A549 (cell line): Measurements from ENCODE around the gene FAT4. TPM values are rescaled to one million over a fixed set of nuclear protein-coding genes. Genes with fewer than 3 reads are reported as not detected.

ENCODE experiments used
- ATAC-seq, 2 experiments: fragments of 200-7000 bp in 1 of 2; fragments of >200 bp in 1 of 2; cut with Nextera tagmentation in 1 of 2; cut with Tn5 transposase in 1 of 2; 3 replicates each; pipeline versions ENCODE4 v1.8.0 to v1.9.1; 2018 to 2020; ENCODE audit warnings: mild to moderate bottlenecking in 1 of 2, moderate library complexity in 1 of 2
- CTCF ChIA-PET: fragments of 300-600 bp; sonication (Branson Sonifier 250); formaldehyde crosslinking; extraction: SDS; loops from one replicate; lab custom pipeline; 2021; ENCODE audit warnings: antibody characterized with exemption, inconsistent platforms; lab: Yijun Ruan, JAX
- POLR2A ChIA-PET: fragments of 350-600 bp; formaldehyde crosslinking; extraction: SDS; loops from one replicate; lab custom pipeline; 2021; ENCODE audit warnings: antibody characterized with exemption, inconsistent platforms; lab: Yijun Ruan, JAX
- DNase-seq, 2 experiments: peaks; one replicate each; pipeline versions ENCODE4 v3.0.0 to v3.0.0-alpha.2; 2011 to 2016; ENCODE audit warnings: low read depth in 1 of 2, low spot score in 1 of 2
- FAIRE-seq: peaks from 2 replicates; lab custom pipeline; 2011; peaks lifted over from hg19 to GRCh38; lab: Jason Lieb, UNC
- H3K27ac ChIP-seq, 2 experiments: fragments of >200 bp; sonication (Bioruptor Twin); formaldehyde crosslinking; 3 replicates each; pipeline ENCODE4 v1.5.1; 2016 to 2017
- H3K4me1 ChIP-seq: fragments of >200 bp; sonication (Bioruptor Twin); formaldehyde crosslinking; 3 replicates; pipeline ENCODE4 v1.6.1; 2016
- H3K4me2 ChIP-seq: fragments of >200 bp; sonication (Bioruptor Twin); formaldehyde crosslinking; 3 replicates; pipeline ENCODE4 v1.6.1; 2016
- H3K4me3 ChIP-seq: fragments of >200 bp; sonication (Bioruptor Twin); formaldehyde crosslinking; 3 replicates; pipeline ENCODE4 v1.5.1; 2016
- H3K9me3 ChIP-seq: fragments of >200 bp; sonication (Bioruptor Twin); formaldehyde crosslinking; 3 replicates; pipeline ENCODE4 v1.6.1; 2016
- BHLHE40 ChIP-seq: IDR thresholded peaks from 2 replicates; pipeline ENCODE4 v1.6.1; 2012; ENCODE audit warnings: low read depth, low read length, inconsistent platforms
- CBX2 ChIP-seq: fragments of 200-600 bp; sonication (generic); IDR thresholded peaks from 2 replicates; pipeline ENCODE4 v1.6.1; 2016; ENCODE audit warnings: low read depth, mild to moderate bottlenecking, borderline replicate concordance
- CHD2 ChIP-seq: fragments of 150-350 bp; IDR thresholded peaks from 2 replicates; pipeline ENCODE4 v1.6.1; 2014; ENCODE audit warnings: low read length; ENCODE audit not compliant: partially characterized antibody
- ESRRA ChIP-seq: fragments of 150-350 bp; IDR thresholded peaks from 2 replicates; pipeline ENCODE4 v1.6.1; 2014; ENCODE audit warnings: mild to moderate bottlenecking, low read length, borderline replicate concordance
- FOXS1 ChIP-seq: fragments of 250-450 bp; sonication (Bioruptor Pico); IDR thresholded peaks from 2 replicates; pipeline ENCODE4 v1.5.0; 2020; ENCODE audit warnings: mild to moderate bottlenecking, moderate library complexity
- GATA3 ChIP-seq: IDR thresholded peaks from 2 replicates; pipeline ENCODE4 v1.6.1; 2012; ENCODE audit warnings: borderline replicate concordance
- HDAC2 ChIP-seq: fragments of 200-600 bp; sonication (generic); IDR thresholded peaks from 2 replicates; pipeline ENCODE4 v1.6.1; 2016
- HOXA7 ChIP-seq: fragments of 250-450 bp; sonication (Bioruptor Pico); IDR thresholded peaks from 2 replicates; pipeline ENCODE4 v1.5.0; 2020; ENCODE audit warnings: mild to moderate bottlenecking, moderate library complexity
- JUNB ChIP-seq: fragments of >200 bp; sonication (Bioruptor Twin); formaldehyde crosslinking; IDR thresholded peaks from 2 replicates; pipeline ENCODE4 v1.6.1; 2016
- KDM1A ChIP-seq: fragments of 200-600 bp; sonication (generic); IDR thresholded peaks from 2 replicates; pipeline ENCODE4 v1.6.1; 2016; ENCODE audit warnings: low read depth, mild to moderate bottlenecking
- KDM5A ChIP-seq: fragments of 200-600 bp; sonication (generic); IDR thresholded peaks from 2 replicates; pipeline ENCODE4 v1.6.1; 2016; ENCODE audit warnings: antibody characterized with exemption, mild to moderate bottlenecking
- MYC ChIP-seq: IDR thresholded peaks from 2 replicates; pipeline ENCODE4 v1.6.1; 2012; ENCODE audit warnings: mild to moderate bottlenecking, inconsistent platforms, low read length, improper control_type of control experiment, borderline replicate concordance
- NFE2L2 ChIP-seq: fragments of 150-350 bp; conservative IDR thresholded peaks from 2 replicates; pipeline ENCODE4 v1.6.1; 2014; ENCODE audit warnings: low read length
- POLR2A ChIP-seq: IDR thresholded peaks from 2 replicates; pipeline ENCODE4 v1.6.1; 2012; ENCODE audit warnings: mild to moderate bottlenecking, low read length
- RAD21 ChIP-seq, 2 experiments: fragments of >200 bp in 1 of 2; sonication (Bioruptor Twin) in 1 of 2; formaldehyde crosslinking in 1 of 2; IDR thresholded peaks in 1 of 2; conservative IDR thresholded peaks in 1 of 2; 2 replicates in 1 of 2; 3 replicates in 1 of 2; pipeline ENCODE4 v1.6.1; 2012 to 2018; ENCODE audit warnings: inconsistent platforms in 1 of 2
- RNF2 ChIP-seq: fragments of 200-600 bp; sonication (generic); IDR thresholded peaks from 2 replicates; pipeline ENCODE4 v1.6.1; 2016; ENCODE audit warnings: low read depth, mild to moderate bottlenecking, antibody characterized with exemption, moderate library complexity, borderline replicate concordance
- WGBS: methylation state at CpG from one replicate; pipeline ENCODE4 v1.1.6; 2017; ENCODE audit errors: missing lambda C conversion rate; 5-methylcytosine and 5-hydroxymethylcytosine counted together
- polyA plus RNA-seq, 4 experiments: library from polyadenylated mRNA; depleted of rRNA in 3 of 4; stranded (reverse); fragments of >200 nt; fragmentation: RNase III in 1 of 4; extraction: RNeasy Plus Mini Kit Qiagen cat#74134 plus additional on column Dnase treatment in 1 of 4; gene quantifications; 2 replicates in 3 of 4; 3 replicates in 1 of 4; pipeline ENCODE4 v1.2.3, GENCODE V29; 2011 to 2017
- TF ChIP-seq, protein P1 (sequence below): fragments of >200 bp; sonication (Bioruptor Twin); formaldehyde crosslinking; IDR thresholded peaks from 3 replicates; pipeline ENCODE4 v1.5.1; 2016
- TF ChIP-seq, protein P2 (sequence below): fragments of 200-600 bp; sonication (generic); IDR thresholded peaks from 2 replicates; pipeline ENCODE4 v1.6.1; 2016; ENCODE audit warnings: antibody characterized with exemption, mild to moderate bottlenecking, moderate library complexity
- TF ChIP-seq, protein P3 (sequence below): fragments of 450-650 bp; IDR thresholded peaks from 2 replicates; pipeline ENCODE4 v1.6.1; 2014; ENCODE audit warnings: antibody characterized with exemption
- TF ChIP-seq, protein P4 (sequence below): fragments of >200 bp; sonication (Bioruptor Twin); formaldehyde crosslinking; IDR thresholded peaks from 3 replicates; pipeline ENCODE4 v1.6.1; 2016
- TF ChIP-seq, protein P5 (sequence below): IDR thresholded peaks from 2 replicates; pipeline ENCODE4 v1.6.1; 2012; ENCODE audit warnings: low read depth, borderline replicate concordance

FAT4 gene
- polyA plus RNA-seq, 2 of the 4 experiments (the other 2 are of a cell fraction) = 0.32 to 1.1 TPM

DNA sequence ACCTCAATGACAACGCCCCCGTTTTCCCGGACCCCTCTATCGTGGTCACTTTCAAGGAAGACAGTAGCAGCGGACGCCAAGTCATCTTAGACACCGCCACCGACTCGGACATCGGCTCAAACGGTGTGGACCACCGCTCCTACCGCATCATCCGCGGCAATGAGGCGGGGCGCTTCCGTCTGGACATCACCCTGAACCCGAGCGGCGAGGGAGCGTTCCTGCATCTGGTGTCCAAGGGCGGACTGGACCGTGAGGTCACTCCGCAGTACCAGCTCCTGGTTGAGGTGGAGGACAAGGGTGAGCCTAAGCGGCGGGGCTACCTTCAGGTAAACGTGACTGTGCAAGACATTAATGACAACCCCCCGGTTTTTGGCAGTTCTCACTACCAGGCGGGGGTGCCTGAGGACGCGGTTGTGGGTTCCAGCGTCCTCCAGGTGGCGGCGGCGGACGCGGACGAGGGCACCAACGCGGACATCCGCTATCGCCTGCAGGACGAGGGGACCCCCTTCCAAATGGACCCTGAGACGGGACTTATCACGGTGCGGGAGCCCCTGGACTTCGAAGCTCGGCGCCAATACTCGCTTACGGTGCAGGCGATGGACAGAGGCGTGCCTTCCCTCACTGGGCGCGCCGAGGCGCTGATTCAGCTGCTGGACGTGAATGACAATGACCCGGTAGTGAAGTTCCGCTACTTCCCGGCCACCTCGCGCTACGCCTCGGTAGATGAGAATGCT is 2.2 kb downstream of the FAT4 start (continued):
- no peak for TF ChIP-seq BHLHE40
- no peak for TF ChIP-seq KDM5A
- TF ChIP-seq, all 56 proteins: peak for 5

DNA sequence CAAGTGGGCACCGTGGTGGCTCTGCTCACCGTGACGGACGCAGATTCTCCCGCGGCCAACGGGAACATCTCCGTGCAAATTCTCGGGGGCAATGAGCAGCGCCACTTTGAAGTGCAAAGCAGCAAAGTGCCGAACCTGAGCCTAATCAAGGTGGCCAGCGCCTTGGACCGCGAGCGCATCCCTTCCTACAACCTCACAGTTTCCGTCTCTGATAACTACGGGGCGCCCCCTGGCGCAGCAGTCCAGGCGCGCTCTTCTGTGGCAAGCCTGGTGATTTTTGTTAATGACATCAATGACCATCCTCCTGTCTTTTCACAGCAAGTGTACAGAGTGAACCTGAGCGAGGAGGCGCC is 2.7 kb downstream of the FAT4 start:
- peak overlapping the region; percentile 87 for H3K4me3 ChIP-seq
- H3K4me1 ChIP-seq = peaks cover 15% of the 10 kb centered on the region; the same call in 2 of the 3 replicates
- DNase-seq (peak; percentile 18 to 65), FAIRE-seq (no peak), ATAC-seq (peak; percentile 30 to 38; a peak in 5 of 6 replicates)
- H3K27ac ChIP-seq = peak overlapping the region; percentile 60 to 86
- WGBS = 14% methylated on average over 8 of the region's 23 CpGs
- ChIA-PET POLR2A (no interaction called here), CTCF (interaction anchor here (0.6 to 2.6 kb wide), 8 partner anchors 299 to 434 kb away, joined by 3 to 10 read pairs (median 4); no protein-coding TSS in a partner anchor)
- H3K9me3 ChIP-seq = no peaks in the 10 kb centered on the region
- H3K4me2 ChIP-seq = peak overlapping the region; percentile 94
- no peak for TF ChIP-seq MYC
- TF ChIP-seq, protein P1, sequence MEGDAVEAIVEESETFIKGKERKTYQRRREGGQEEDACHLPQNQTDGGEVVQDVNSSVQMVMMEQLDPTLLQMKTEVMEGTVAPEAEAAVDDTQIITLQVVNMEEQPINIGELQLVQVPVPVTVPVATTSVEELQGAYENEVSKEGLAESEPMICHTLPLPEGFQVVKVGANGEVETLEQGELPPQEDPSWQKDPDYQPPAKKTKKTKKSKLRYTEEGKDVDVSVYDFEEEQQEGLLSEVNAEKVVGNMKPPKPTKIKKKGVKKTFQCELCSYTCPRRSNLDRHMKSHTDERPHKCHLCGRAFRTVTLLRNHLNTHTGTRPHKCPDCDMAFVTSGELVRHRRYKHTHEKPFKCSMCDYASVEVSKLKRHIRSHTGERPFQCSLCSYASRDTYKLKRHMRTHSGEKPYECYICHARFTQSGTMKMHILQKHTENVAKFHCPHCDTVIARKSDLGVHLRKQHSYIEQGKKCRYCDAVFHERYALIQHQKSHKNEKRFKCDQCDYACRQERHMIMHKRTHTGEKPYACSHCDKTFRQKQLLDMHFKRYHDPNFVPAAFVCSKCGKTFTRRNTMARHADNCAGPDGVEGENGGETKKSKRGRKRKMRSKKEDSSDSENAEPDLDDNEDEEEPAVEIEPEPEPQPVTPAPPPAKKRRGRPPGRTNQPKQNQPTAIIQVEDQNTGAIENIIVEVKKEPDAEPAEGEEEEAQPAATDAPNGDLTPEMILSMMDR = peak; percentile 18; the same call in 1 of the 3 replicates

DNA sequence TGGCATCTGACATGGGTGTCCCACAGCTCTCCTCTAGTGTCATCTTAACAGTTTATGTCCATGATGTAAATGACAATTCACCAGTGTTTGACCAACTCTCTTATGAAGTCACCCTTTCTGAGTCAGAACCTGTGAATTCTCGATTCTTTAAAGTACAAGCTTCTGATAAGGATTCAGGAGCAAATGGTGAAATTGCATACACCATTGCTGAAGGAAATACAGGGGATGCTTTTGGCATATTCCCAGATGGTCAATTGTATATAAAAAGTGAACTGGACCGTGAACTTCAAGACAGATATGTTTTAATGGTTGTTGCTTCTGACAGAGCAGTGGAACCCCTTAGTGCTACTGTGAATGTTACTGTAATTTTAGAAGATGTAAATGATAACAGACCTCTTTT is 4.6 kb downstream of the FAT4 start:
- no peak for FAIRE-seq
- CTCF ChIA-PET = no interaction called here
- POLR2A ChIA-PET = no interaction called here
- Histone ChIP-seq H3K4me3 (no peak overlapping the region), H3K9me3 (no peaks in the 10 kb centered on the region), H3K27ac (no peak overlapping the region), H3K4me2 (no peak overlapping the region), H3K4me1 (peaks cover 22% of the 10 kb centered on the region)
- TF ChIP-seq HDAC2 (no peak), ESRRA (no peak), POLR2A (no peak), BHLHE40 (no peak), RAD21 (conservative IDR thresholded peaks at IDR 0.05 in 1 of 2, IDR thresholded peaks at IDR 0.05 in 1 of 2) (no peak), CHD2 (no peak), CBX2 (no peak), GATA3 (no peak), RNF2 (no peak), KDM1A (no peak), NFE2L2 (no peak), JUNB (no peak), FOXS1 (CRISPR knock-in tag) (no peak), HOXA7 (CRISPR knock-in tag) (no peak)
- TF ChIP-seq, protein P2, sequence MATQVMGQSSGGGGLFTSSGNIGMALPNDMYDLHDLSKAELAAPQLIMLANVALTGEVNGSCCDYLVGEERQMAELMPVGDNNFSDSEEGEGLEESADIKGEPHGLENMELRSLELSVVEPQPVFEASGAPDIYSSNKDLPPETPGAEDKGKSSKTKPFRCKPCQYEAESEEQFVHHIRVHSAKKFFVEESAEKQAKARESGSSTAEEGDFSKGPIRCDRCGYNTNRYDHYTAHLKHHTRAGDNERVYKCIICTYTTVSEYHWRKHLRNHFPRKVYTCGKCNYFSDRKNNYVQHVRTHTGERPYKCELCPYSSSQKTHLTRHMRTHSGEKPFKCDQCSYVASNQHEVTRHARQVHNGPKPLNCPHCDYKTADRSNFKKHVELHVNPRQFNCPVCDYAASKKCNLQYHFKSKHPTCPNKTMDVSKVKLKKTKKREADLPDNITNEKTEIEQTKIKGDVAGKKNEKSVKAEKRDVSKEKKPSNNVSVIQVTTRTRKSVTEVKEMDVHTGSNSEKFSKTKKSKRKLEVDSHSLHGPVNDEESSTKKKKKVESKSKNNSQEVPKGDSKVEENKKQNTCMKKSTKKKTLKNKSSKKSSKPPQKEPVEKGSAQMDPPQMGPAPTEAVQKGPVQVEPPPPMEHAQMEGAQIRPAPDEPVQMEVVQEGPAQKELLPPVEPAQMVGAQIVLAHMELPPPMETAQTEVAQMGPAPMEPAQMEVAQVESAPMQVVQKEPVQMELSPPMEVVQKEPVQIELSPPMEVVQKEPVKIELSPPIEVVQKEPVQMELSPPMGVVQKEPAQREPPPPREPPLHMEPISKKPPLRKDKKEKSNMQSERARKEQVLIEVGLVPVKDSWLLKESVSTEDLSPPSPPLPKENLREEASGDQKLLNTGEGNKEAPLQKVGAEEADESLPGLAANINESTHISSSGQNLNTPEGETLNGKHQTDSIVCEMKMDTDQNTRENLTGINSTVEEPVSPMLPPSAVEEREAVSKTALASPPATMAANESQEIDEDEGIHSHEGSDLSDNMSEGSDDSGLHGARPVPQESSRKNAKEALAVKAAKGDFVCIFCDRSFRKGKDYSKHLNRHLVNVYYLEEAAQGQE = no peak
- TF ChIP-seq, protein P3, sequence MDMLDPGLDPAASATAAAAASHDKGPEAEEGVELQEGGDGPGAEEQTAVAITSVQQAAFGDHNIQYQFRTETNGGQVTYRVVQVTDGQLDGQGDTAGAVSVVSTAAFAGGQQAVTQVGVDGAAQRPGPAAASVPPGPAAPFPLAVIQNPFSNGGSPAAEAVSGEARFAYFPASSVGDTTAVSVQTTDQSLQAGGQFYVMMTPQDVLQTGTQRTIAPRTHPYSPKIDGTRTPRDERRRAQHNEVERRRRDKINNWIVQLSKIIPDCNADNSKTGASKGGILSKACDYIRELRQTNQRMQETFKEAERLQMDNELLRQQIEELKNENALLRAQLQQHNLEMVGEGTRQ = no peak
- TF ChIP-seq, protein P4, sequence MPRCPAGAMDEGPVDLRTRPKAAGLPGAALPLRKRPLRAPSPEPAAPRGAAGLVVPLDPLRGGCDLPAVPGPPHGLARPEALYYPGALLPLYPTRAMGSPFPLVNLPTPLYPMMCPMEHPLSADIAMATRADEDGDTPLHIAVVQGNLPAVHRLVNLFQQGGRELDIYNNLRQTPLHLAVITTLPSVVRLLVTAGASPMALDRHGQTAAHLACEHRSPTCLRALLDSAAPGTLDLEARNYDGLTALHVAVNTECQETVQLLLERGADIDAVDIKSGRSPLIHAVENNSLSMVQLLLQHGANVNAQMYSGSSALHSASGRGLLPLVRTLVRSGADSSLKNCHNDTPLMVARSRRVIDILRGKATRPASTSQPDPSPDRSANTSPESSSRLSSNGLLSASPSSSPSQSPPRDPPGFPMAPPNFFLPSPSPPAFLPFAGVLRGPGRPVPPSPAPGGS = no peak
- TF ChIP-seq, protein P5, sequence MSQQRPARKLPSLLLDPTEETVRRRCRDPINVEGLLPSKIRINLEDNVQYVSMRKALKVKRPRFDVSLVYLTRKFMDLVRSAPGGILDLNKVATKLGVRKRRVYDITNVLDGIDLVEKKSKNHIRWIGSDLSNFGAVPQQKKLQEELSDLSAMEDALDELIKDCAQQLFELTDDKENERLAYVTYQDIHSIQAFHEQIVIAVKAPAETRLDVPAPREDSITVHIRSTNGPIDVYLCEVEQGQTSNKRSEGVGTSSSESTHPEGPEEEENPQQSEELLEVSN = no peak
- 52% methylated on average over 2 of the region's 2 CpGs for WGBS
- no peak for ATAC-seq
- no peak for DNase-seq
